HG02588 (cell line): ENCODE data around the gene VIPR2.

Experiments used
- ATAC-seq: cut with Tn5 transposase; IDR thresholded peaks from one replicate; pipeline ENCODE4 v1.9.1; 2021; ENCODE audit warnings: mild to moderate bottlenecking, moderate library complexity; ENCODE audit not compliant: unreplicated experiment

Gene VIPR2

GRCh38 chr7:159047536-159047935 is 97.1 kb downstream of the VIPR2 start:
- ATAC-seq = no peak

- no peak for ATAC-seq
Observed at GRCh38 chr7:159046300-159046699, 98.4 kb downstream of the VIPR2 start.

GRCh38 chr7:159045839-159046238 is 98.8 kb downstream of the VIPR2 start:
- no peak for ATAC-seq

GRCh38 chr7:159042581-159043101 is 102.0 kb downstream of the VIPR2 start:
- ATAC-seq = no peak

GRCh38 chr7:159042103-159042502 is 102.6 kb downstream of the VIPR2 start:
- no peak for ATAC-seq

- ATAC-seq = no peak
Observed at GRCh38 chr7:159040912-159041711, 103.6 kb downstream of the VIPR2 start.

- ATAC-seq = no peak
Observed at GRCh38 chr7:159040146-159040545, 104.5 kb downstream of the VIPR2 start.

- no peak for ATAC-seq
Observed at GRCh38 chr7:159039716-159040115, 105.0 kb downstream of the VIPR2 start.

- no peak for ATAC-seq
Observed at GRCh38 chr7:159038066-159038465, 106.6 kb downstream of the VIPR2 start.

- ATAC-seq = no peak
Observed at GRCh38 chr7:159036916-159037605, 107.6 kb downstream of the VIPR2 start.

- ATAC-seq = no peak
Observed at GRCh38 chr7:159035571-159036073, 109.0 kb downstream of the VIPR2 start.

- no peak for ATAC-seq
Observed at GRCh38 chr7:159034988-159035387, 109.7 kb downstream of the VIPR2 start.

GRCh38 chr7:159034394-159034793 is 110.3 kb downstream of the VIPR2 start:
- ATAC-seq = no peak

GRCh38 chr7:159033956-159034355 is 110.7 kb downstream of the VIPR2 start:
- ATAC-seq = no peak

- no peak for ATAC-seq
Observed at GRCh38 chr7:159033473-159033825, 111.2 kb downstream of the VIPR2 start.

- no peak for ATAC-seq
Observed at GRCh38 chr7:159032753-159033472, 111.8 kb downstream of the VIPR2 start.

- no peak for ATAC-seq
Observed at GRCh38 chr7:159032322-159032721, 112.3 kb downstream of the VIPR2 start.

- no peak for ATAC-seq
Observed at GRCh38 chr7:159031750-159032149, 112.9 kb downstream of the VIPR2 start.

GRCh38 chr7:159031135-159031701 is 113.4 kb downstream of the VIPR2 start:
- no peak for ATAC-seq

GRCh38 chr7:159030490-159031134 is 114.1 kb downstream of the VIPR2 start:
- ATAC-seq = no peak
